GM10266 (cell line): ENCODE data around the gene NBPF15.
"Not testable (repeated sequence)": the region's sequence is repeated elsewhere in the genome, so short reads cannot be mapped to it uniquely, and the experiment has no call there.

Source experiments
- DNase-seq: peaks from one replicate; pipeline ENCODE4 v3.0.0; 2012; ENCODE audit errors: extremely low spot score
- TF ChIP-seq, protein P1 (sequence below): IDR thresholded peaks from 2 replicates; pipeline ENCODE4 v1.5.1; 2012; ENCODE audit warnings: mild to moderate bottlenecking, low read depth; ENCODE audit not compliant: control insufficient read depth, insufficient read depth; ENCODE audit errors: missing control alignments

Gene NBPF15, protein sequence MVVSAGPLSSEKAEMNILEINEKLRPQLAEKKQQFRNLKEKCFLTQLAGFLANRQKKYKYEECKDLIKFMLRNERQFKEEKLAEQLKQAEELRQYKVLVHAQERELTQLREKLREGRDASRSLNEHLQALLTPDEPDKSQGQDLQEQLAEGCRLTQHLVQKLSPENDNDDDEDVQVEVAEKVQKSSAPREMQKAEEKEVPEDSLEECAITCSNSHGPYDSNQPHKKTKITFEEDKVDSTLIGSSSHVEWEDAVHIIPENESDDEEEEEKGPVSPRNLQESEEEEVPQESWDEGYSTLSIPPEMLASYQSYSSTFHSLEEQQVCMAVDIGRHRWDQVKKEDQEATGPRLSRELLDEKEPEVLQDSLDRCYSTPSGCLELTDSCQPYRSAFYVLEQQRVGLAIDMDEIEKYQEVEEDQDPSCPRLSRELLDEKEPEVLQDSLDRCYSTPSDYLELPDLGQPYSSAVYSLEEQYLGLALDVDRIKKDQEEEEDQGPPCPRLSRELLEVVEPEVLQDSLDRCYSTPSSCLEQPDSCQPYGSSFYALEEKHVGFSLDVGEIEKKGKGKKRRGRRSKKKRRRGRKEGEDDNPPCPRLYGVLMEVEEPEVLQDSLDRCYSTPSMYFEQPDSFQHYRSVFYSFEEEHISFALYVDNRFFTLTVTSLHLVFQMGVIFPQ

DNA sequence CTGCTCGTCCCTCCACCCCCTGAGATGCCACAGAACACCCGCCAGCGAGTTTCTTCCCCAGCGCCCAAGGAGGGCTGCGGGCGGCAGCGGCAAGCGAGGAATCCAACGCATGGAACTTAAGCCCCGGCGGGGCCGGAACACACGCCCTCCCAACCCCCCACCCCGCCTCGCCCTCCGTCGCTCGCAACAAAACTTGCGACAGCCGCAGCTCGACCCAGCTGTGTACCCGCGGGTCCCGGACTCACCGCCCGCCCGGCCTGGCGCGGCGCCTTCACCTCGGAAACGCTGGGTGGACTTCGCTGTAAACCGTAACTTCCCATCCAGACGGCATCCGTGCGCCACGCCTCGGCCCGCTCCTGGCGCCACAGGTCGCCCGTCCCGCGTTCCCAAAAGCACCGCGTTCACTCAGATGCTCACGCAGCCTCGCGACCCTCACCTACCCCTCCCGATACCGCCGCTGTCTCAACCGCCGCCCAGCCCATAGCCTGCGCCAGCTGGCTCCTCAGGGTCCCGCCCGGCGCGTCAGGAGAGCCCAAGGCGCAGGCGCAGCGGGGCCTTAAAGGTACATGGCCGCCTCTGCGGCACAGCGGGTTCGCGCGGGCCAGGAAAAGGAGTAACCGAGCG lies at the start of gene NBPF15:
Gene NBPF15 (minus strand): TSS at position 534 of the 624 bp plus-strand sequence. CDS start 21,666 bp downstream, outside the sequence.
- not testable (repeated sequence) for DNase-seq

- not testable (repeated sequence) for DNase-seq
These were observed 35.0 kb upstream of the NBPF15 start for GRCh38 chr1:144496429-144496828.

DNA sequence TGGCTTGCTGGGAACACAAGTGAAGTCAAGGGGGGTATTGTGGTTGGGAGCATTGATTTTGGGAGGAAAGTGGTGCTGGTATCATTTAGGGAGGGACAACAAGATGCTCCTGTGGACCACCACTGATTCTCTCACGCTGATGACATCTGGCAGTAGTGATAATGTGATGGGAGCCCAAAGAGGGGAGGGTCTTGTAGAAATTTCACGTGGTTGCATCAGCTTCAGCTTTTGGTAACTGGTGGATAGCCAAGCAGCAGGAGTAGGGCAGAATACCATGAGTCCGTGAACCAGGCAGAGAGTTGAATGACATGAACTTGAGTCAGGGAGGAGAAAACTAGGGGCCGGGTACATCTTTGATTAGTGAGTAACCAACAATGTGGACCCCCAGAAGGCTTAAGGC lies 32.7 kb upstream of the NBPF15 start:
- not testable (repeated sequence) for DNase-seq

- DNase-seq, result not testable (repeated sequence)
These were observed 28.9 kb upstream of the NBPF15 start for GRCh38 chr1:144490394-144490793.

- DNase-seq, result not testable (repeated sequence)
These were observed 25.5 kb upstream of the NBPF15 start for GRCh38 chr1:144487002-144487401.

DNA sequence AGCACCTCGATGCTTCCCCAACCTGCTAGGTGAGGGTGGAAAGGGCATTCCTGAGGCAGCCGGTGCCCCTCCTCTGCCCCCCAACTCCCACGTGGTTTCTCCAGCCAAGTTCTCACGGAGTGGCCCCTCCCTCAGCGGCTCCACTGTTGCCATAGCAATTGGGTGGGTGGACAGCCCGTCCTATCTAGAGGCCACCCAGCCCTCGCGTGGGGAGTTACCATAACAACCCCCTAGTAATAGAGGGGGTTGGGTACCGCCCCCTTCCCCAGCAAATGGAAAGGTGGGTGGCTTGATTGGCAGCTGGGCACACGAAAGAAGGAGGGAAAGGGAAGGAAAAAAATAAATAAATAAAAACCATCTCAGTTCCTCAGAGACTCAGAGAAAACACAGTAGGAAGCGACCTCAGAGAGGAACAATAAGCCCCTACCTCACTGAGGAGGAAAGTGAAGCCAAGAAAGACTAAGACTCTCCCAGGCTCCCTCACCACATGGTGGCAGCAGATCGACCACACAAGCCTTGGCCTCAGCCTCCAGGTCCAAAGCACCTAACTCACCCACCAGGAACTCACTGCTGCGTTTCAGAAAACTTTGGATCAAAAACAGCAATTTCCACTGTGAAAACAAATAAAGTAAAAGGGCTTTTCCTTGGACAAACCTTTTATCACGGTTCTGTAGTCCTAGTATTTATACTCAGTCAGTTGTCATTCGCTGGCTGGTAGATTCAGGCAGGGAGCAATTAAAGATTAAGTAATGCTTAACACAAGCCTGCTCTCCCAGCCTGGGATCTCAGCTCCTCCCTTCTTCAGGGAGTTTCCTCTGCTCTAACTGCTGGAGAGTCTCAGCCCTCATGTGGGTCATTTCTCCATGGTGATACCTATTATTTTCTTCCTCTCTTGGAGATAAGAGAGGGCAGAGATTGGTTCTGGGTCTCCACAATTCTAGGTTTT lies 23.9 kb upstream of the NBPF15 start:
- DNase-seq, result not testable (repeated sequence)

DNA sequence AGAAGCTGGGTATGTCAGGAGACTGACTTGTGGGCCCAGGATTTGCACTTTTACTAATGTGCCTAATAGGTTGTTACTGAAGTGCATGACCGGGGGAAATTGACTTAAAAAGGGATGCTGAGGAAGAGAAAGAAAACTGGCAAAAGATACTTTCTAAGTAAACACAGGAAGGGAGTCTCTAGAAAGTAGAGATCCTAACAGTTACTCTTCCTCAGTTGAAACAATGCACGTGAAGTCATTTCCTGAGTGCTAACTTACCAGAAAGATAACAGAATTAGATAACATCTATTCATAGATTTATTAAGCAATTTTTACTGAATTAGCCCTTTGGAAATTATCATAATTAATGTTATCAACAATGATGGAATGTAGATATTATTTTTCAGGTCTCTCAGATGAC lies 12.4 kb upstream of the NBPF15 start:
- DNase-seq, result not testable (repeated sequence)

DNA sequence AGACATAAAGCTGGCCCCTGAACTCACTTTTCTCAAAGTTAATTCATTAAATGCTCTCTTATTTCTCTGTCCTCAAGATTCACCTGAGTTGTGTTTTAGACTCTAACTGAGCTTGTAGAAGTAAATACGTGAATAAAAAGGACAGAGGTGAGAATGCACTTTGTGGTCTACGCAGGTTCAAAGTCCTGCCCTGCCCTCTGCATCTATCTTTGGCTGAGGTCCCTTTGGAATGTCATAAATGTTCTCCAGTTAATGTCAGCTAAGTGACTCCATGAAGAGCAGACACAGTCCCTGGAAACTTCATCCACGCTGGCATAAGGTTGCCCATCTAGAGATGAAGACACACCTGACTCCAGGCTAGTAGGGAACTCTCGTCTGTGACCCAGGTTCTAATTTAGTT lies 10.0 kb upstream of the NBPF15 start:
- not testable (repeated sequence) for DNase-seq

DNA sequence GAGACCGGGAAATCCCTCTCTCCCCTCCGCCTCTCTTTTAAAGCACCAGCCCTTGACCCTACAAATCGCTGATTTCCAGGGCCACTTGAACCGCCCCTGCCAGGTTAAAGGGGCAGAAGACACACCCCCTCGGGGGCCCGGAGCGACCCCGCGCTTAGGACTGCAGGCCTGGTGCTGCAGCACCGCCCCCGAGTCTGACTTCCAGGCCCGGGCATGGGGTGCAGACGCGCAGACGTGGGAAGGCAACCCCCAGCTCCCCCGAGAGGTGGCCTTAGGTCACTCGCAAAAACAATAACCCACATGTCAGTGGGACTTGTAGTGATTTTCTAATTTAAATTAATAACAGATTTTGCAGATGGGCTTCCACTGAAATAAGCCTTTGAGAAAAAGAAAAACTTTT lies 309 bp upstream of the NBPF15 start:
- DNase-seq, result not testable (repeated sequence)

DNA sequence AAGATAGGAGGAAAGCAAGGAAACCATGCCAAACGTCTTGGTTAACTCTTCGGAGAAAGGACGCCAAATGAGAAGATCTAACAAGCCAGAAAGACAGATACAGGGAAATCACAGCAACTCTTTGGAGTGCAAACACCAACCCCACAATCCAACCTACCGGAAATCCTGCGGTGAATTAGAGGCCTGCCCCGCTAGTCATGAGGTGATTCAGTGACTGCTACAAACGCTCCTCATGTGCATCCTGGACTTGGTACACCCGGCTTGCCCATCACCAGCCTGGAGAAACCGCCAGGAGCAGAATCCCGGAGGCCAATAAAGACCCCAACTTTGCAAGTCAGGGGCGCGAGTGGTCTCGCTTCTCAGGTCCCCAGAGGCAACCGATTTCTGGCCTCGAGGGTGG lies 783 bp downstream of the NBPF15 start:
- DNase-seq, result not testable (repeated sequence)

DNA sequence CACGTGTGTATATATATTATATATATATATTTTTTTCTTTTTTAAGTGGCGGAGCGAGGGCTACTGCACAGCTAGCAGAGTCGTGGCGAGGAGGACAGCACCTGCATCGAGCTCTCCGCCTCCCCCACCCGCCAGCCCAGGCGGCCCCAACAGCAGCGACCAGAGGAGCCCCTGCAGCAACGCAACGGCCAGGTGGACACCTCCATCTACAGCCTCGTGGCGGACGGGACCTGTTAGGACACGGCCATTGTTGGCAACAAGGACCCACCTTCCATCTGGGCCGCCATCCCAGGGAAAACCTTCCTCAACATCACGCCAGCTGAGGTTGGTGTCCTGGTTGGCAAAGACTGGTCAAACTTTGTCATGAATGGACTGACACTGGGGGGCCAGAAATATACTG lies 19.1 kb downstream of the NBPF15 start:
- DNase-seq, result not testable (repeated sequence)

GRCh38 chr1:144439737-144440136 lies 21.7 kb downstream of the NBPF15 start:
- not testable (repeated sequence) for DNase-seq
- TF ChIP-seq, protein P1, sequence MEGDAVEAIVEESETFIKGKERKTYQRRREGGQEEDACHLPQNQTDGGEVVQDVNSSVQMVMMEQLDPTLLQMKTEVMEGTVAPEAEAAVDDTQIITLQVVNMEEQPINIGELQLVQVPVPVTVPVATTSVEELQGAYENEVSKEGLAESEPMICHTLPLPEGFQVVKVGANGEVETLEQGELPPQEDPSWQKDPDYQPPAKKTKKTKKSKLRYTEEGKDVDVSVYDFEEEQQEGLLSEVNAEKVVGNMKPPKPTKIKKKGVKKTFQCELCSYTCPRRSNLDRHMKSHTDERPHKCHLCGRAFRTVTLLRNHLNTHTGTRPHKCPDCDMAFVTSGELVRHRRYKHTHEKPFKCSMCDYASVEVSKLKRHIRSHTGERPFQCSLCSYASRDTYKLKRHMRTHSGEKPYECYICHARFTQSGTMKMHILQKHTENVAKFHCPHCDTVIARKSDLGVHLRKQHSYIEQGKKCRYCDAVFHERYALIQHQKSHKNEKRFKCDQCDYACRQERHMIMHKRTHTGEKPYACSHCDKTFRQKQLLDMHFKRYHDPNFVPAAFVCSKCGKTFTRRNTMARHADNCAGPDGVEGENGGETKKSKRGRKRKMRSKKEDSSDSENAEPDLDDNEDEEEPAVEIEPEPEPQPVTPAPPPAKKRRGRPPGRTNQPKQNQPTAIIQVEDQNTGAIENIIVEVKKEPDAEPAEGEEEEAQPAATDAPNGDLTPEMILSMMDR, result peak; percentile 25

- DNase-seq, result not testable (repeated sequence)
These were observed 42.4 kb downstream of the NBPF15 start for GRCh38 chr1:144418891-144419694.

DNA sequence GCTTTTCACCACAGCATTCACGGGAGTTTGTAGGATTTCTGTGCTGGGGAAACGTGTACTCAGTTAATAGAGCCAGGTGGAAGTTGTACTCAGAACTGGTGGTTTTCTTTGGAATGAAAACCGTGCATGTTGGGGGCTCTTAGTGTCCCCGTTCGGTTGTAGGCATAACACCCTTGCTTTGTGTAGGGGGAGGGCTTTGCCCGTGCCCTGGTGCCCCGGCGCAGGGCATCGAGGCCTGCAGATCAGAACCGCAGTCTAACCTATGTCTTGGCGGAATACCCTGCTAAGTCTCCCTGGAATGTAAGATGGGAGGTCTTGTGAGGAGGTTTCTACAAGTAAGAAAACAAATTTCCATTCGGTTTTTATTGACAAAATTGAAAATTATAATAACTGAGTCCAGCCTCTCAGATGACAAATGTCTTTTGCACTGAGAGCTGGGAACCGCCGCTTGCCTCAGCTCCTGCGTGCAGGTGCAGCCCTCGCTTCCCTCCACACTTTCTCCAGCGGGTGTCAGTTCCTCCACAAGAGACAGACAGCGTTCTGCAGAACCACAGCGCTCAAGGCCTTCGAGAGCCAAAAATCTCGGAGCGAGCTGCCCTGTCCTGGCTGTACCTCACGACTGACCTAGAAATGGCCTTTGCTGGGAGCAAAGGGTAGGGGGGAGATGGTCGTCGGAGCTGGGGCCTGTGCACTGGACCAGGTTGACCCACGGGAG lies 47.9 kb downstream of the NBPF15 start:
- not testable (repeated sequence) for DNase-seq

DNA sequence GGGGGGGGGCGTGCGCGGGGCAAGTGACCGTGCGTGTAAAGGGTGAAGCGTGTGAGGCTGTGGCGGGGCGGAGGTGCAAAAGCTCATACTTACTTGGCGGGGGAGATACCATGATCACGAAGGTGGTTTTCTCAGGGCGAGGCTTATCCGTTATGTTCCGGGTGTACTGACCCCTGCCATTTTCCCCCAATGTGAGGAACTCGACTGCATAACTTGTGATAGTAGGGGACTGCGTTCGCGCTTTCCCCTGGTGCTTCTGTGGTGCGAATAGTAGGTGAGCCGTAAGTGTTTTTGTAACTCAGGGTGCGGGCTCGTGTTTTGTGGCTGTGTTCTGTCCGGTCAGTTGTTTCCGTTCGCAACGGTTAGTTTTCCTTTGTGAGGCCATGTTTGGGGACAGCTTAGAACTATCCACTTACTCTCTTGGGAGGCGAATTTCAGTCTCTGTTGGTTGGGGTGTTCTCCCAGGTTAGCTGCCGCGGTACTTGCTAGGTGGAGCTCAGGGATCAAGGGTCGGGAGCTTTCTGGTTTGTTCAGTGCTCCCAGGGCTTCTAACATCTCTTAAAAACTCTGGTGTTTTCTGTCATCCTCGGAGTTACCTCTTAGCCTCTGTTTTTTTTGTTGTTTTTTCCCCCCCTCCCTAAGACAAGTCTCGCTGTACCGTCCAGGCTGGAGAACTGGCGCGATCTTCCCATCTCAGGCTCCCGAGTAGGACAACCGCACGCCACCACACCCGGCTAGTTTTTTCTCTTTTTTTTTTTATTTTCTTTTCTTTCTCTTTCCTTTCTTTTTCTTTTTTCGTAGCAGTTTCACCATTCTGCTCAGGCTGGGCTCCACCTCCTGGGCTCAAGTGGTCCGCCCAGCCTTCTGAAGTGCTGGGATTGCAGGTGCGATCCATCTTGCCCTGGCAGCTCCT lies 48.7 kb downstream of the NBPF15 start:
- DNase-seq, result peak; percentile 80

GRCh38 chr1:144412068-144412471 lies 49.4 kb downstream of the NBPF15 start:
- DNase-seq, result not testable (repeated sequence)

- DNase-seq, result not testable (repeated sequence)
These were observed 58.7 kb downstream of the NBPF15 start for GRCh38 chr1:144402807-144403206.
